Parathyroid adenoma (tissue), 2 donors: ENCODE data around the gene SOX13.

Experiments used
- H2AFZ ChIP-seq: fragments of 300-600 bp; sonication (generic); one replicate; pipeline ENCODE4 v1.7.0; 2017; ENCODE audit warnings: antibody characterized with exemption, mild to moderate bottlenecking
- H3K27ac ChIP-seq: fragments of 300-600 bp; sonication (generic); one replicate; pipeline ENCODE4 v1.7.0; 2017
- H3K27me3 ChIP-seq: fragments of 300-600 bp; sonication (generic); one replicate; pipeline ENCODE4 v1.7.0; 2017; ENCODE audit warnings: low read length; ENCODE audit not compliant: control insufficient read depth, insufficient read depth
- H3K36me3 ChIP-seq: fragments of 300-600 bp; sonication (generic); one replicate; pipeline ENCODE4 v1.7.0; 2017; ENCODE audit warnings: low read length; ENCODE audit not compliant: control insufficient read depth, insufficient read depth
- H3K4me1 ChIP-seq: fragments of 300-600 bp; sonication (generic); one replicate; pipeline ENCODE4 v1.7.0; 2017; ENCODE audit warnings: control low read depth
- H3K4me2 ChIP-seq: fragments of 300-600 bp; sonication (generic); one replicate; pipeline ENCODE4 v1.7.0; 2017; ENCODE audit warnings: low read length
- H3K4me3 ChIP-seq: fragments of 300-600 bp; sonication (generic); one replicate; pipeline ENCODE4 v1.7.0; 2017; ENCODE audit warnings: low read depth, low read length
- H3K79me2 ChIP-seq: fragments of 300-600 bp; sonication (generic); one replicate; pipeline ENCODE4 v1.7.0; 2017; ENCODE audit warnings: control low read depth
- H3K9ac ChIP-seq: fragments of 300-600 bp; sonication (generic); one replicate; pipeline ENCODE4 v1.7.0; 2017; ENCODE audit warnings: mild to moderate bottlenecking
- H3K9me3 ChIP-seq: fragments of 300-600 bp; sonication (generic); one replicate; pipeline ENCODE4 v1.7.0; 2017; ENCODE audit warnings: low read length; ENCODE audit not compliant: control insufficient read depth
- TF ChIP-seq, protein P1 (sequence below): fragments of 300-600 bp; sonication (generic); IDR thresholded peaks from one replicate; pipeline ENCODE4 v1.7.0; 2017; ENCODE audit warnings: antibody characterized with exemption, mild to moderate bottlenecking
- donor health status: primary hyperparathyroidism.

The SOX13 gene

DNA sequence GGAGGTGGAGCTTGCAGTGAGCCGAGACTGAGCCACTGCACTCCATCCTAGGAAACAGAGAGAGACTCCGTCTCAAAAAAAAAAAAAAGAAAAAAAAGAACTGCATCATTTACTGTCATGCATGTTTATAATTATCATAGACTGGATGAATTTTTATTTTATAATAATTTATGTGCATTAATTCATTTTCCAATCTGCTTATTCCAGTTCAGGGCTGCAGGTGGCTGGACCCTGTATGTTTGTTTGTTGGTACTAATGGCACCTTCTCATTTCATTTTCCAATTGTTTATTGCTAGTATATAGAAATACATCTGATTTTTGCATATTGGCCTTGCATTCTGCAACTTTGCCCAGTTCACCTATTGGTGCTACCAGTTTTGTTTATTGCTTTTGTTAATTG, 19.0 kb upstream of the SOX13 start:
- H3K36me3 ChIP-seq, result no peaks in the 10 kb centered on the region
- H3K9ac ChIP-seq, result no peak overlapping the region
- H3K27ac ChIP-seq, result no peak overlapping the region
- no peaks in the 10 kb centered on the region for H3K27me3 ChIP-seq
- H3K9me3 ChIP-seq, result no peaks in the 10 kb centered on the region
- TF ChIP-seq, protein P1, sequence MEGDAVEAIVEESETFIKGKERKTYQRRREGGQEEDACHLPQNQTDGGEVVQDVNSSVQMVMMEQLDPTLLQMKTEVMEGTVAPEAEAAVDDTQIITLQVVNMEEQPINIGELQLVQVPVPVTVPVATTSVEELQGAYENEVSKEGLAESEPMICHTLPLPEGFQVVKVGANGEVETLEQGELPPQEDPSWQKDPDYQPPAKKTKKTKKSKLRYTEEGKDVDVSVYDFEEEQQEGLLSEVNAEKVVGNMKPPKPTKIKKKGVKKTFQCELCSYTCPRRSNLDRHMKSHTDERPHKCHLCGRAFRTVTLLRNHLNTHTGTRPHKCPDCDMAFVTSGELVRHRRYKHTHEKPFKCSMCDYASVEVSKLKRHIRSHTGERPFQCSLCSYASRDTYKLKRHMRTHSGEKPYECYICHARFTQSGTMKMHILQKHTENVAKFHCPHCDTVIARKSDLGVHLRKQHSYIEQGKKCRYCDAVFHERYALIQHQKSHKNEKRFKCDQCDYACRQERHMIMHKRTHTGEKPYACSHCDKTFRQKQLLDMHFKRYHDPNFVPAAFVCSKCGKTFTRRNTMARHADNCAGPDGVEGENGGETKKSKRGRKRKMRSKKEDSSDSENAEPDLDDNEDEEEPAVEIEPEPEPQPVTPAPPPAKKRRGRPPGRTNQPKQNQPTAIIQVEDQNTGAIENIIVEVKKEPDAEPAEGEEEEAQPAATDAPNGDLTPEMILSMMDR, result no peak
- H3K4me1 ChIP-seq, result no peaks in the 10 kb centered on the region
- no peaks in the 10 kb centered on the region for H3K79me2 ChIP-seq
- no peak overlapping the region for H3K4me2 ChIP-seq
- no peak overlapping the region for H3K4me3 ChIP-seq
- H2AFZ ChIP-seq, result no peak overlapping the region

DNA sequence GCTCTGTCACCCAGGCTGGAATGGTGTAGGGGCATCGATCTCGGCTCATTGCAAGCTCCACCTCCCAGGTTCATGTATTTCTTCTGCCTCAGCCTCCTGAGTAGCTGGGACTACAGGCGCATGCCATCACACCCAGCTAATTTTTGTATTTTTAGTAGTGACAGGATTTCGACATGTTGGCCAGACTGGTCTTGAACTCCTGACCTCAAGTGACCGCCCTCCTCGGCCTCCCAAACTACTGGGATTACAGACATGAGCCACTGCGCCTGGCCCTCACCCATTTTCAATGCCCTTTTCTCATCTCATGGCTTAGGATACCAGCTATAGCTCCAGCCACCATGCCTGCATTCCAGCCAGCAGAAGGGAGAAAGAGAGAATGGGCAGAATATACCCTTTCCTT, 12.9 kb upstream of the SOX13 start:
- H3K36me3 ChIP-seq, result no peaks in the 10 kb centered on the region
- TF ChIP-seq, protein P1, result no peak
- H3K79me2 ChIP-seq, result no peaks in the 10 kb centered on the region
- no peaks in the 10 kb centered on the region for H3K4me1 ChIP-seq
- no peak overlapping the region for H3K4me3 ChIP-seq
- no peak overlapping the region for H3K4me2 ChIP-seq
- no peak overlapping the region for H2AFZ ChIP-seq
- H3K9ac ChIP-seq, result no peak overlapping the region
- no peaks in the 10 kb centered on the region for H3K9me3 ChIP-seq
- H3K27ac ChIP-seq, result no peak overlapping the region
- H3K27me3 ChIP-seq, result no peaks in the 10 kb centered on the region

DNA sequence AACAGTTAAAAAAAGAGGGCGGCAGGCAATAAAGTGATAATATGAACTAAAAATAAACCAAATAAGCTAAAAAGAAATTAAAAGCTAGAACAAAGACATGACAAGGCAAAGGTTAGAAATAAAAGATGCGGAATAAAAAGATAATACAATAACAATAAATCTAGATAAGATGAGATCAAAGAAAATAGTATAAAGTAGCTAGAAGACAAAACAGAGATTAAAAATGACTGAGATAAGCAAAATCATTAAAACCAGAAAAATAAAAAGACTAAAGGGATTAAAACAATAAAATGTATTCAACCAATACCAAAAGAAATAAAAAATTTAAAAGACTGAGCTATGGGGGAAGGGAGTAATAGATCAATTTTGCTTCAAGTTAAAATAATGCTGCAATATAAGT, 10.8 kb upstream of the SOX13 start:
- Histone ChIP-seq H3K27ac (no peak overlapping the region), H3K36me3 (no peaks in the 10 kb centered on the region), H2AFZ (no peak overlapping the region), H3K27me3 (no peaks in the 10 kb centered on the region), H3K4me1 (no peaks in the 10 kb centered on the region), H3K4me3 (no peak overlapping the region), H3K9me3 (no peaks in the 10 kb centered on the region), H3K79me2 (no peaks in the 10 kb centered on the region), H3K4me2 (no peak overlapping the region), H3K9ac (no peak overlapping the region)
- TF ChIP-seq, protein P1, result no peak

DNA sequence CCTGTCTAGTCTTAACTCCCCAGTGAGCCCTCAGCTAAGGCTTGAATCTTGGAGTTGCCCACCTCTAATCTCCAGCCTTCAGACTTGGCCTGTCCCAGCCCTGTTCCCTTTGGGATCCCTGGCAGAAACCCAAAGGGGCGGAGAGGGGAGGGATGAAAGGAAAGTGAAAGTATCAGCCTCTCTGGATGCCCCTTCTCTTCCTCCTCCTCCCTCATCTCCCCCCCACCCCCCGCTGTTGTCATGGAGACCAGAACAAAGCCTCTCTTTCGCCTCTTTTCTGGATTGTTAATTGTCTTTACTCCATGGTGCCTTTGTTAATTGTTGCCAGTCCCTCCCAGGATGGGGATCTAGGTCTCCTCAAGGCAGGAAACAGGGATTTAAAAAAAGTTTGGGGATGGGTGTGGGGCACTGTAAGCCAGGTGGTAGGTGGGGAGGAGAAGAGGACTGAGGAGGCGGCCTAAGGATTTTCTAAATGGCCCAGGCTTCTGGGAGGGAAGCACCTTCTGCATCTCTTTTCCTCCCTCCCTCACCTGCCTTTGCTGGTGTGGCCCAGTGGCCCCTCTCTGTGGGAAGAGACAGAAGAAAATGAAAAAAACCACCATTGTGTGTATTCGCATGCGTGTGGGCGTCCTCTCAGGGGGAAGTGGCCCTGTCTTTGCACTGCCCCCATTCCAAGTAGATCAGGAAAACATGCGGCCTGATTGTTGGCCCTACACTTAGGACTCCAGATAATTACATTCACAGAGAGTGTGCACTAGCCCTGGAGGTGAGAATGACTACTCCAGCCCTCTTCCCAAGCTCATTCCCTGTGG, 7.5 kb upstream of the SOX13 start:
- H3K36me3 ChIP-seq, result no peaks in the 10 kb centered on the region
- H3K9ac ChIP-seq, result no peak overlapping the region
- no peak overlapping the region for H3K4me3 ChIP-seq
- no peaks in the 10 kb centered on the region for H3K4me1 ChIP-seq
- H3K4me2 ChIP-seq, result no peak overlapping the region
- no peaks in the 10 kb centered on the region for H3K9me3 ChIP-seq
- TF ChIP-seq, protein P1, result no peak
- H2AFZ ChIP-seq, result no peak overlapping the region
- H3K27ac ChIP-seq, result no peak overlapping the region
- H3K79me2 ChIP-seq, result no peaks in the 10 kb centered on the region
- H3K27me3 ChIP-seq, result no peaks in the 10 kb centered on the region

DNA sequence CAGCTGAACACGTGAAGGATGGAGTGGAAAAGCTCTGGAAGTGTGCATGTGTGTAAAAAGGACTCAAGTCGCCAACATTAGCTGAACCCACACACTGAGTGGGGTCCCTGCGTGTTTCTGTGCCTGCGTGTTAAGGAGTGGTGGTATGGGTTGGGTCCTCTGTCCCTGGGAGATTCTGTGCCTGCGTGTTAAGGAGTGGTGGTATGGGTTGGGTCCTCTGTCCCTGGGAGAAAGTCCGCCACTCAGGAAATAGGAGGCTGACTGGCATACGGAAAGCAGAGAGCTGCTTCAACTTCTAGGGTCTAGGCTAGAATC, 7.0 kb upstream of the SOX13 start:
- no peak overlapping the region for H3K9ac ChIP-seq
- no peak overlapping the region for H3K27ac ChIP-seq

More for the DNA sequence above, 7.0 kb upstream of the SOX13 start:
- H3K4me1 ChIP-seq, result no peaks in the 10 kb centered on the region
- no peaks in the 10 kb centered on the region for H3K9me3 ChIP-seq
- H3K27me3 ChIP-seq, result no peaks in the 10 kb centered on the region
- H3K4me2 ChIP-seq, result no peak overlapping the region
- no peaks in the 10 kb centered on the region for H3K79me2 ChIP-seq
- no peak overlapping the region for H3K4me3 ChIP-seq
- H2AFZ ChIP-seq, result no peak overlapping the region
- no peaks in the 10 kb centered on the region for H3K36me3 ChIP-seq
- TF ChIP-seq, protein P1, result no peak
